B cell (primary cell): ENCODE measurements around the gene PREB.

Source experiments
- CTCF ChIP-seq: fragments of 200-600 bp; IDR thresholded peaks from one replicate; pipeline ENCODE4 v1.8.0; 2022; ENCODE audit warnings: antibody characterized with exemption, mild to moderate bottlenecking
- EZH2 ChIP-seq: IDR thresholded peaks from 2 replicates; pipeline ENCODE4 v1.6.1; 2012; ENCODE audit warnings: borderline replicate concordance, low read depth, mild to moderate bottlenecking, moderate library complexity, low read length; ENCODE audit not compliant: insufficient read depth, poor library complexity, severe bottlenecking

DNA sequence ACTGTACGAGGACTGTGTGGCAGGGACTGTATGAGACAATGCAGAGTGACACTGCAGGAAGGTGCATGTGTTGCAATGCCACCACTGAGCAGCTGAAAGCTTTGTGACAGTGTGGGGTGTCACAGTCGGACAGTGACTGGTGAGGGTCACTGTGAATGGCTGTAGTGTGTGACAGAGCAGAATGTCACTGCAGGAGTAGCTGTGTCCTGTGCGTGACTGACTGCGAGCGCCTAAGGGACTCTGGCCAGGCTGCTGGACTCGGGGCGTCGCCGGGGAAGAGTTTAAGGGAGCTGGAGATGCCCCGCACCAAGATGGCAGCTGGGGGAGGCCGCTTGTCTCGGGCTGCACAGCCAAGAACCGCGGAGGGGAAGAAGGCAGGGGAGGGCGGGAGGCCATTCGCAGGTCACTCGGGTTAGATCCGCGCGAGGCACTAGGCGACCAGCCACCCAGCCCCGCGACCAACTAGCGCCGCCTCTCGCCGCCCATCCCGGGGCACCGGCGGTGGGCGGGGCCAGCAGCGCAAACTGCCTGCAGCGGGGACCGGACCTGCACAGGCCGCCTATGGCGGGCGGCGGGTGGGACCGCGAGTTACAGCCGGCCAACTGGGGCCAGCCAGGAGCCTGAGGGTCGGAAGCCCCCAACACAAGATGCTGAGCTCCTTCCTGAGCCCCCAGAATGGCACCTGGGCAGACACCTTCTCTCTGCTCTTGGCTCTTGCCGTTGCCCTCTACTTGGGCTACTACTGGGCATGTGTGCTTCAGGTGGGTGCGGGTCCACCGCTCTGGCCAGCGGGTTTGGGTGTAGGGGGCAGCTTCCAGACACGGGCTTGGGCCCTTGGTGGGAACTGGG, 10.9 kb downstream of the PREB start, which contains the start of gene ABHD1:
- no peak for TF ChIP-seq EZH2
- no peak for TF ChIP-seq CTCF
